GM18517 (cell line): ENCODE data around the gene SLC22A3.
A peak's percentile ranks its signal among the peaks of the same experiment; 100 is the strongest.
"Not testable (repeated sequence)": the region's sequence is repeated elsewhere in the genome, so short reads cannot be mapped to it uniquely, and the experiment has no call there.

Experiments used
- ATAC-seq: cut with Tn5 transposase; IDR thresholded peaks from one replicate; pipeline ENCODE4 v1.9.1; 2021; ENCODE audit warnings: mild to moderate bottlenecking, moderate library complexity; ENCODE audit not compliant: unreplicated experiment

SLC22A3 gene

GRCh38 chr6:160437775-160438174 is 89.6 kb downstream of the SLC22A3 start:
- ATAC-seq = no peak

- ATAC-seq = no peak
These were observed 90.3 kb downstream of the SLC22A3 start for GRCh38 chr6:160438481-160438880.

GRCh38 chr6:160439751-160440150 is 91.6 kb downstream of the SLC22A3 start:
- ATAC-seq = no peak

GRCh38 chr6:160442151-160442550 is 94.0 kb downstream of the SLC22A3 start:
- ATAC-seq = no peak

- ATAC-seq = no peak
These were observed 97.0 kb downstream of the SLC22A3 start for GRCh38 chr6:160445130-160445529.

GRCh38 chr6:160447350-160447749 is 99.2 kb downstream of the SLC22A3 start:
- ATAC-seq = no peak

GRCh38 chr6:160449787-160450186 is 101.6 kb downstream of the SLC22A3 start:
- not testable (repeated sequence) for ATAC-seq

- ATAC-seq = no peak
These were observed 102.7 kb downstream of the SLC22A3 start for GRCh38 chr6:160450849-160451248.

GRCh38 chr6:160454303-160454702 is 106.1 kb downstream of the SLC22A3 start:
- no peak for ATAC-seq

- ATAC-seq = no peak
These were observed 106.9 kb downstream of the SLC22A3 start for GRCh38 chr6:160455081-160455480.

- peak; percentile 80 for ATAC-seq
These were observed 107.5 kb downstream of the SLC22A3 start for GRCh38 chr6:160455541-160456213.

- ATAC-seq = no peak
These were observed 108.0 kb downstream of the SLC22A3 start for GRCh38 chr6:160456214-160456546.

GRCh38 chr6:160457823-160458222 is 109.6 kb downstream of the SLC22A3 start:
- no peak for ATAC-seq

GRCh38 chr6:160461641-160462040 is 113.5 kb downstream of the SLC22A3 start:
- no peak for ATAC-seq

GRCh38 chr6:160462116-160462515 is 113.9 kb downstream of the SLC22A3 start:
- peak; percentile 17 for ATAC-seq

GRCh38 chr6:160462551-160463109 is 114.5 kb downstream of the SLC22A3 start:
- ATAC-seq = peak; percentile 95

- no peak for ATAC-seq
These were observed 116.6 kb downstream of the SLC22A3 start for GRCh38 chr6:160464744-160465143.

- ATAC-seq = not testable (repeated sequence)
These were observed 119.2 kb downstream of the SLC22A3 start for GRCh38 chr6:160467261-160467871.

- ATAC-seq = no peak
These were observed 121.0 kb downstream of the SLC22A3 start for GRCh38 chr6:160469153-160469552.

- not testable (repeated sequence) for ATAC-seq
These were observed 127.9 kb downstream of the SLC22A3 start for GRCh38 chr6:160476056-160476455.

- ATAC-seq = not testable (repeated sequence)
These were observed 128.9 kb downstream of the SLC22A3 start for GRCh38 chr6:160477072-160477471.

GRCh38 chr6:160477901-160478300 is 129.7 kb downstream of the SLC22A3 start:
- no peak for ATAC-seq
